ENCODE data around the gene SH3BP1. TPM values are rescaled to one million over a fixed set of nuclear protein-coding genes. Genes with fewer than 3 reads are reported as not detected.
"Not testable (repeated sequence)": the region's sequence is repeated elsewhere in the genome, so short reads cannot be mapped to it uniquely, and the experiment has no call there.

The SH3BP1 gene
- total RNA-seq, 4 donors from 2014 or later = 33.8 to 53.4 (median 42.0) TPM

DNA sequence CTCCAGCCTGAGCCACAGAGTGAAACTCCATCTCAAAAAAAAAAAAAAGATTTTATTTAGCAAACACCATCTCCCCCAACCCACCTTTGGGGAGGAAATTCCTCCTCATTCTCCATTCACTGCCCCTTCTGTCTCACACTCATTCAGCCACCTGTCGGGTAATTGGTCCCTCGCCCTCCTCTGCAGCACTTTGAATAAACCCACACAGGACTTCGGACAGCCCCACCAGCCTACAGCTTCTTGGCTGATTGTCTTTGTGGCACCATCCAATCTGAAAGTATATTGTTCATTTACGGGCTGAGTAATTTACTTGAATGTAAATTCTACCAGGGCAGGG, 38.3 kb upstream of the SH3BP1 start:
- Histone ChIP-seq H3K27ac (no peak overlapping the region), H3K9me3 (no peaks in the 10 kb centered on the region), H3K36me3 (no peaks in the 10 kb centered on the region), H3K4me3 (no peak overlapping the region), H3K27me3 (no peaks in the 10 kb centered on the region), H3K4me1 (peaks cover 0 to 31% (median 0%) of the 10 kb centered on the region in 3 donors)
- intact Hi-C loops (cut with DNase I) = no loop called here
- TF ChIP-seq, protein P1, sequence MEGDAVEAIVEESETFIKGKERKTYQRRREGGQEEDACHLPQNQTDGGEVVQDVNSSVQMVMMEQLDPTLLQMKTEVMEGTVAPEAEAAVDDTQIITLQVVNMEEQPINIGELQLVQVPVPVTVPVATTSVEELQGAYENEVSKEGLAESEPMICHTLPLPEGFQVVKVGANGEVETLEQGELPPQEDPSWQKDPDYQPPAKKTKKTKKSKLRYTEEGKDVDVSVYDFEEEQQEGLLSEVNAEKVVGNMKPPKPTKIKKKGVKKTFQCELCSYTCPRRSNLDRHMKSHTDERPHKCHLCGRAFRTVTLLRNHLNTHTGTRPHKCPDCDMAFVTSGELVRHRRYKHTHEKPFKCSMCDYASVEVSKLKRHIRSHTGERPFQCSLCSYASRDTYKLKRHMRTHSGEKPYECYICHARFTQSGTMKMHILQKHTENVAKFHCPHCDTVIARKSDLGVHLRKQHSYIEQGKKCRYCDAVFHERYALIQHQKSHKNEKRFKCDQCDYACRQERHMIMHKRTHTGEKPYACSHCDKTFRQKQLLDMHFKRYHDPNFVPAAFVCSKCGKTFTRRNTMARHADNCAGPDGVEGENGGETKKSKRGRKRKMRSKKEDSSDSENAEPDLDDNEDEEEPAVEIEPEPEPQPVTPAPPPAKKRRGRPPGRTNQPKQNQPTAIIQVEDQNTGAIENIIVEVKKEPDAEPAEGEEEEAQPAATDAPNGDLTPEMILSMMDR (IDR thresholded peaks at IDR 0.05) = no peak
- TF ChIP-seq POLR2A (IDR thresholded peaks at IDR 0.05) = no peak
- no peak for DNase-seq
- 57 to 60% methylated on average over 4 of the region's 4 CpGs for WGBS, 2 donors

DNA sequence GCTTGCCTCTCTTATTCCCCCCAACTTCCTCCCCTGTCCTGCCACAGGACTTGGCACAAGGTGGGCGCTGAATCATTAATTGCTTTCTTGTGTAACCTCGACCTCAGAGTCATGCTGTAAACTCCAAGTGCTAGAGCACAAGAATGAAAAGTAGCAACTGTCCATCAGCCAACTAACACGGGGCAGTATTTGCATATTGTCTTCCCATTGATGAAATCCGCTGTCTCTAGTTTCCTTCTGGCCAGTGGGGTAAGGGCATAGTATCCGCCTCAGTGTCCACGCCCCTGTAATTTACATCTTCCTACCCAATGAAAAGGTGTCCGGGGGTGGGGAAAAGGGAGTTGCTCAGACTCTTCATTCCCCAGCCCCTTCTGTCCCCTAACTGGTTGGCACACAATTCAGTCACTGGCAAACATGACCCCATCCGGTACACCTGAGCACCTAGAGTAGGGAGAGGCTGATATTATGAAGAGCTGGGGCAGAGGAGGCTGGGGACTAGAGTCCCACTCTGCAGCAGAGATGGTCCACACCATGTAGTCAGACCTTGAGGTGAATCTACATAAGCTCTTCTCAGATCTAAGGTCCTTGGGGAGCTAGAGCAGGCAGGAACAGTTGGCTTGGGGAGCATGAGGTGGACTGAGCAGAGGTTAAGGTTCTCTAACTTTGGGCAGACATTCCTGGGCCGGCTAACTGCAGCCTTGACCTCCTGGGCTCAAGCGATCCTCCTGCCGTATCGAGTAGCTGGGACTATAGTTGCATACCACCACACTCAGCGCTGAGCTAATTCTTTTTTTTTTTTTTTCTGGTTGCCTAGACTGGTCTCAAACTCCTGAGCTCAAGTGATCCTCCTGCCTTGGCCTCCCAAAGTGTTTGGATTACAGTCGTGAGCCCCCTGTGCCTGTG, 37.7 kb upstream of the SH3BP1 start:
- no peak overlapping the region for H3K27ac ChIP-seq
- DNase-seq = no peak
- intact Hi-C loops (cut with DNase I) = no loop called here

DNA sequence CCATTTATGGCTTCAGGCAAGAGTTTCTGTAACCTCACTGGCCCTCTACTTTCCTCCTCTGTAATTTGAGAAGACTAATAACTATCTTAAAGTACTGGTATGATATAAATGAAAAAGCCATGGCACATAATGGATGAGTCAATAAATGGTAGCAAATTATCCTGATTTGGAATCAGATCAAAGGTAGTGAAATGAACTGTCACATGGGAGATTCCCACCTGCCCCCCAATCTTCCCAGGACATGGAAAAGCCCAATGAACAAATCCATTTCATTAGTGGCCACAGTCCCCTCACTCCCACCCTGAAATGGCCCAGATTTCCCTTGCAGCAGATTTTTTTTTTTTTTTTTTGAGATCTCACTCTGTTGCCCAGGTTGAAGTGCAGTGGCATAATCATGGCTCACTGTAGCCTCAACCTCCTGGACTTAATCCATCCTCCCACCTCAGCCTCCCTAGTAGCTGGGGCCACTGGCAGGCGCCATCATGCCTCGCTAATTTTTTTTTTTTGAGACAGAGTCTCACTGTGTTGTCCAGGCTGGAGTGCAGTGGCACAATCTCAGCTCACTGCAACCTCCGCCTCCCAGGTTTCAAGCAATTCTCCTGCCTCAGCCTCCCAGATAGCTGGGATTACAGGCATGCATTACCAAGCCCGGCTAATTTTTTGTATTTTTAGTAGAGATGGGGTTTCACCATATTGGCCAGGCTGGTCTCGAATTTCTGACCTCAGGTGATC, 36.8 kb upstream of the SH3BP1 start:
- H3K36me3 ChIP-seq; H3K27me3 ChIP-seq; intact Hi-C loops (cut with DNase I); H3K4me3 ChIP-seq; H3K27ac ChIP-seq; DNase-seq; H3K9me3 ChIP-seq: not testable (repeated sequence)
- 91 to 96% methylated on average over 5 of the region's 5 CpGs for WGBS, 2 donors
- peaks cover 11 to 47% (median 13%) of the 10 kb centered on the region in 3 donors for H3K4me1 ChIP-seq

More for the DNA sequence above, 37.7 kb upstream of the SH3BP1 start:
- 42 to 61% methylated on average over 13 of the region's 14 CpGs for WGBS, 2 donors
- H3K36me3 ChIP-seq = no peaks in the 10 kb centered on the region
- H3K4me3 ChIP-seq = no peak overlapping the region
- H3K4me1 ChIP-seq = peaks cover 5 to 37% (median 5%) of the 10 kb centered on the region in 3 donors
- H3K27me3 ChIP-seq = no peaks in the 10 kb centered on the region
- no peak for TF ChIP-seq POLR2A (IDR thresholded peaks at IDR 0.05)
- TF ChIP-seq, protein P1 (IDR thresholded peaks at IDR 0.05) = no peak
- no peaks in the 10 kb centered on the region for H3K9me3 ChIP-seq

DNA sequence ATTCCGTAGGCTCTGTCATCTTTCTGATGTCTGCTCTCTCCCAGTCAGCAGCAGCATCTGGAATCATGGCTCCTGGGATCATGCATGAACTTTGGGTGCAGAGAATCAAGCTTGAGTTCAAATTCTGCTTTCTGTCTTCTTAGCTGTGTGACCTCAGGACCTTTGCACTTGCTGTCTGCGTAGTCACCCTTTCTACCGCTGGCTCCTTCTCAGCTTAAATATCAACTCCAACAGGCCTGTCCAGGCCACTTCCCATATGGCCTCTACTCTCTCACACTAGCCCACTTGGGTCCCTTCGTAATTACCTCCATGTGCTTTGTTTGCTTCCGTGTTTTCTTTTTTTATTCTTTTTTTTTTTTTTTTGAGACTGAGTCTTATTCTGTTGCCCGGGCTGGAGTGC, 35.4 kb upstream of the SH3BP1 start:
- peaks cover 15 to 49% (median 17%) of the 10 kb centered on the region in 3 donors for H3K4me1 ChIP-seq
- DNase-seq = no peak
- no peaks in the 10 kb centered on the region for H3K27me3 ChIP-seq
- no peak overlapping the region for H3K27ac ChIP-seq
- no peak overlapping the region for H3K4me3 ChIP-seq
- TF ChIP-seq, protein P1 (IDR thresholded peaks at IDR 0.05) = no peak
- TF ChIP-seq POLR2A (IDR thresholded peaks at IDR 0.05) = no peak
- intact Hi-C loops (cut with DNase I) = no loop called here
- no peaks in the 10 kb centered on the region for H3K9me3 ChIP-seq
- 75 to 85% methylated on average over 5 to 6 of the region's 6 CpGs for WGBS, 2 donors
- no peaks in the 10 kb centered on the region for H3K36me3 ChIP-seq

DNA sequence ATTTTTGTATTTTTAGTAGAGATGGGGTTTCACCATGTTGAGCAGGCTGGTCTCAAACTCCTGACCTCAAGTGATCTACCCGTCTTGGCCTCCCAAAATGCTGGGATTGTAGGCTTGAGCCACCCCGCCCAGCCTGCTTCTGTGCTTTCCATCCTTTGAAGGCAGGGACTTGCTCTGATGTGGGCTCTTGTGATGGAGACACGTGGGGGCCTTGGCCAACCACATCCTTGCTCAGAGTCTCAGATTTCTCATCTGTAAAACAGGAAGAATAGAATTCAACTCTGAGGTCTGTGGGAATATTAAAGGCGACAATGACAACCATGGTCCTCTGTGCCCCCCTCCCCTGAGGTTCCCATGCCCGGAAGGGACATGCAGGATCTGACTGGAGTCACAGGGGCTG, 34.6 kb upstream of the SH3BP1 start:
- no peak overlapping the region for H3K27ac ChIP-seq
- no peak for DNase-seq
- no peaks in the 10 kb centered on the region for H3K36me3 ChIP-seq
- WGBS, 2 donors = 36 to 75% methylated on average over 2 to 3 of the region's 5 CpGs
- intact Hi-C loops (cut with DNase I) = loop anchor here (5.0 kb wide), 1 partner anchor 43 kb away; the partner anchor contains the start of gene CDC42EP1
- H3K4me1 ChIP-seq = peaks cover 22 to 51% (median 23%) of the 10 kb centered on the region in 3 donors
- H3K27me3 ChIP-seq = no peaks in the 10 kb centered on the region
- TF ChIP-seq, protein P1 (IDR thresholded peaks at IDR 0.05) = no peak
- no peak for TF ChIP-seq POLR2A (IDR thresholded peaks at IDR 0.05)
- H3K9me3 ChIP-seq = no peaks in the 10 kb centered on the region
- H3K4me3 ChIP-seq = no peak overlapping the region

All from esophagus squamous epithelium (tissue), 5 donors.